PFSK-1 (cell line): ENCODE results near the gene LRRC34.

Experiments
- POLR2AphosphoS5 ChIP-seq: IDR thresholded peaks from 2 replicates; pipeline ENCODE4 v1.6.1; 2012; ENCODE audit warnings: low read depth, mild to moderate bottlenecking, control low read depth, low read length, moderate library complexity
- REST ChIP-seq, 2 experiments: IDR thresholded peaks; 2 replicates each; pipeline versions ENCODE4 v1.6.1 to v1.8.0; 2011 to 2012; ENCODE audit warnings: low read depth in 2 of 2, low read length in 2 of 2, control low read depth in 1 of 2, inconsistent platforms in 1 of 2, mild to moderate bottlenecking in 1 of 2, moderate library complexity in 1 of 2; ENCODE audit not compliant: insufficient read depth in 1 of 2
- SIN3A ChIP-seq: IDR thresholded peaks from 2 replicates; pipeline ENCODE4 v1.6.1; 2012; ENCODE audit warnings: mild to moderate bottlenecking, low read length, moderate library complexity, borderline replicate concordance; ENCODE audit not compliant: insufficient read depth
- TAF1 ChIP-seq: IDR thresholded peaks from 2 replicates; pipeline ENCODE4 v1.6.1; 2012; ENCODE audit warnings: low read length, control low read depth, borderline replicate concordance; ENCODE audit not compliant: insufficient read depth

- TF ChIP-seq TAF1 (no peak), POLR2AphosphoS5 (no peak), SIN3A (no peak), REST (IDR thresholded peaks at IDR 0.05; ENCODE audit: insufficient read depth in 1 of 2, low read depth in 2 of 2, low read length in 2 of 2) (no peak)
Measured at GRCh38 chr3:169842960-169843359, 30.3 kb upstream of the LRRC34 start.
